HEK293 (cell line): Measurements from ENCODE around the gene YPEL4.

ENCODE experiments used
- CTCF ChIA-PET: fragments of 350-600 bp; formaldehyde crosslinking; extraction: SDS; loops from one replicate; lab custom pipeline; 2021; ENCODE audit warnings: antibody characterized with exemption; lab: Yijun Ruan, JAX
- POLR2A ChIA-PET: fragments of 300-600 bp; formaldehyde crosslinking; extraction: SDS; loops from one replicate; lab custom pipeline; 2020; ENCODE audit warnings: antibody characterized with exemption, inconsistent platforms; lab: Yijun Ruan, JAX
- H3K27ac ChIP-seq: fragments of 200-500 bp; sonication (Bioruptor generic); 2 replicates; pipeline ENCODE4 v1.5.1; 2014; ENCODE audit warnings: low read depth, low read length, control low read depth, inconsistent platforms; ENCODE audit errors: extremely low read depth
- H3K36me3 ChIP-seq, 2 experiments: fragments of 200-500 bp in 1 of 2; sonication (Bioruptor generic) in 1 of 2; 1 replicate in 1 of 2; 2 replicates in 1 of 2; pipeline ENCODE4 v1.5.1; 2014 to 2017; ENCODE audit warnings: inconsistent platforms in 2 of 2, low read length in 2 of 2; ENCODE audit not compliant: control insufficient read depth in 2 of 2, insufficient read depth in 1 of 2
- H3K4me1 ChIP-seq: fragments of 200-500 bp; sonication (Bioruptor generic); 2 replicates; pipeline ENCODE4 v1.5.1; 2014; ENCODE audit warnings: mild to moderate bottlenecking, low read length, inconsistent platforms; ENCODE audit not compliant: control insufficient read depth, insufficient read depth
- H3K4me3 ChIP-seq: 2 replicates; pipeline ENCODE4 v1.5.1; 2011; ENCODE audit warnings: low read depth, mild to moderate bottlenecking, control low read depth, low read length, moderate library complexity
- H3K9me3 ChIP-seq: fragments of 200-500 bp; sonication (Bioruptor generic); 2 replicates; pipeline ENCODE4 v1.5.1; 2014; ENCODE audit warnings: low read depth, low read length, inconsistent platforms; ENCODE audit not compliant: control insufficient read depth, insufficient read depth
- EGR2 ChIP-seq: fragments of 450-650 bp; formaldehyde crosslinking; IDR thresholded peaks from 2 replicates; pipeline ENCODE4 v1.5.1; 2016; ENCODE audit warnings: low read depth, missing biosample characterization, missing genetic modification characterization
- HOXA7 ChIP-seq: sonication (generic); formaldehyde crosslinking; IDR thresholded peaks from 2 replicates; pipeline ENCODE4 v1.8.1; 2022; ENCODE audit warnings: missing genetic modification reagents, borderline replicate concordance
- INSM2 ChIP-seq: fragments of 450-650 bp; formaldehyde crosslinking; IDR thresholded peaks from 2 replicates; pipeline ENCODE4 v1.5.1; 2016; ENCODE audit warnings: missing biosample characterization, missing genetic modification characterization
- PATZ1 ChIP-seq: fragments of 450-650 bp; formaldehyde crosslinking; IDR thresholded peaks from 2 replicates; pipeline ENCODE4 v1.5.1; 2016; ENCODE audit warnings: missing biosample characterization, missing genetic modification characterization
- ZBTB1 ChIP-seq: fragments of 450-650 bp; formaldehyde crosslinking; IDR thresholded peaks from 2 replicates; pipeline ENCODE4 v1.5.1; 2016; ENCODE audit warnings: missing biosample characterization, missing genetic modification characterization
- ZBTB26 ChIP-seq: fragments of 450-650 bp; formaldehyde crosslinking; optimal IDR thresholded peaks from 2 replicates; pipeline ENCODE3; 2016; ENCODE audit warnings: missing biosample characterization, mild to moderate bottlenecking, missing genetic modification characterization
- ZNF155 ChIP-seq: fragments of 450-650 bp; formaldehyde crosslinking; IDR thresholded peaks from 2 replicates; pipeline ENCODE4 v1.5.1; 2016; ENCODE audit warnings: missing biosample characterization, missing genetic modification characterization
- ZNF175 ChIP-seq: fragments of 450-650 bp; formaldehyde crosslinking; IDR thresholded peaks from 2 replicates; pipeline ENCODE4 v1.5.1; 2016; ENCODE audit warnings: missing biosample characterization, missing genetic modification characterization
- ZNF184 ChIP-seq: fragments of 450-650 bp; IDR thresholded peaks from 2 replicates; pipeline ENCODE4 v1.5.1; 2018; ENCODE audit warnings: missing biosample characterization, mild to moderate bottlenecking, missing genetic modification characterization
- ZNF19 ChIP-seq: fragments of 450-650 bp; formaldehyde crosslinking; IDR thresholded peaks from 2 replicates; pipeline ENCODE4; 2016; ENCODE audit warnings: missing biosample characterization, missing genetic modification characterization, low read depth
- ZNF23 ChIP-seq: fragments of 450-650 bp; formaldehyde crosslinking; IDR thresholded peaks from 2 replicates; pipeline ENCODE4 v1.5.1; 2016; ENCODE audit warnings: missing biosample characterization, missing genetic modification characterization, borderline replicate concordance
- ZNF239 ChIP-seq: fragments of 450-650 bp; formaldehyde crosslinking; IDR thresholded peaks from 2 replicates; pipeline ENCODE4 v1.5.1; 2016; ENCODE audit warnings: missing biosample characterization, missing genetic modification characterization
- ZNF354C ChIP-seq: fragments of 450-650 bp; formaldehyde crosslinking; IDR thresholded peaks from 2 replicates; pipeline ENCODE4 v1.5.1; 2016; ENCODE audit warnings: missing biosample characterization, missing genetic modification characterization, low read depth, borderline replicate concordance
- ZNF366 ChIP-seq: fragments of 450-650 bp; formaldehyde crosslinking; conservative IDR thresholded peaks from 2 replicates; pipeline ENCODE4 v1.5.1; 2016; ENCODE audit warnings: missing biosample characterization, missing genetic modification characterization
- ZNF398 ChIP-seq: fragments of 450-650 bp; formaldehyde crosslinking; IDR thresholded peaks from 2 replicates; pipeline ENCODE4 v1.5.1; 2017; ENCODE audit warnings: missing biosample characterization, missing genetic modification characterization
- ZNF433 ChIP-seq: fragments of 450-650 bp; formaldehyde crosslinking; IDR thresholded peaks from 2 replicates; pipeline ENCODE4 v1.5.1; 2016; ENCODE audit warnings: missing biosample characterization, missing genetic modification characterization, low read depth
- ZNF560 ChIP-seq: fragments of 450-650 bp; formaldehyde crosslinking; IDR thresholded peaks from 2 replicates; pipeline ENCODE4 v1.5.1; 2017; ENCODE audit warnings: missing biosample characterization, missing genetic modification characterization, borderline replicate concordance
- ZNF658 ChIP-seq: fragments of 450-650 bp; formaldehyde crosslinking; IDR thresholded peaks from 2 replicates; pipeline ENCODE4; 2016; ENCODE audit warnings: missing biosample characterization, missing genetic modification characterization

YPEL4 gene

GRCh38 chr11:57597461-57597915 is 52.2 kb downstream of the YPEL4 start, which contains the start of gene SERPING1:
Gene SERPING1, plus strand, starts transcription at chr11:57597685. Its CDS starts 586 bp downstream, at chr11:57598271.
- CTCF ChIA-PET: interaction anchor here (1.2 kb wide), 1 partner anchor 47 kb away, joined by 3 read pairs; no protein-coding TSS in a partner anchor
- H3K27ac ChIP-seq: no peak within 1 kb of the TSS
- peak within 1 kb of the TSS; percentile 26 for H3K4me3 ChIP-seq
- no peak for TF ChIP-seq ZNF366
- TF ChIP-seq INSM2: no peak
- TF ChIP-seq ZNF658 (tag by site-specific recombination): no peak
- no peak for TF ChIP-seq ZNF175
- no peak for TF ChIP-seq ZBTB1 (tag by site-specific recombination)
- TF ChIP-seq ZNF354C (tag by site-specific recombination): no peak
- TF ChIP-seq ZNF19: no peak
- TF ChIP-seq ZNF560 (tag by site-specific recombination): no peak
- TF ChIP-seq ZNF239 (tag by site-specific recombination): no peak
- TF ChIP-seq HOXA7 (CRISPR knock-in tag): no peak
- TF ChIP-seq ZNF398 (tag by site-specific recombination): no peak
- no peak for TF ChIP-seq EGR2 (tag by site-specific recombination)
- no peak for TF ChIP-seq ZBTB26
- TF ChIP-seq ZNF23 (tag by site-specific recombination): no peak
- TF ChIP-seq ZNF155 (tag by site-specific recombination): no peak
- TF ChIP-seq ZNF433 (tag by site-specific recombination): no peak
- TF ChIP-seq PATZ1 (tag by site-specific recombination): no peak
- TF ChIP-seq, all 188 proteins: peak for 0
- Histone ChIP-seq H3K9me3 (no peaks in the 10 kb centered on the region), H3K36me3 (no peaks in the 10 kb centered on the region), H3K4me1 (no peaks in the 10 kb centered on the region)
- POLR2A ChIA-PET: interaction anchor here (1.2 to 1.3 kb wide), 2 partner anchors 43 to 80 kb away, joined by 3 read pairs; no protein-coding TSS in a partner anchor

GRCh38 chr11:57596266-57596885 is 53.3 kb downstream of the YPEL4 start:
- H3K27ac ChIP-seq: no peak overlapping the region
- no peaks in the 10 kb centered on the region for H3K9me3 ChIP-seq
- H3K4me1 ChIP-seq: no peaks in the 10 kb centered on the region
- ChIA-PET POLR2A (no interaction called here), CTCF (interaction anchor here (0.6 to 2.1 kb wide), 5 partner anchors 28 to 119 kb away, joined by 3 to 8 read pairs (median 3); partner anchors contain the start of gene UBE2L6)
- no peaks in the 10 kb centered on the region for H3K36me3 ChIP-seq
- no peak for TF ChIP-seq ZNF184 (tag by site-specific recombination)
- TF ChIP-seq ZNF19: no peak
- no peak overlapping the region for H3K4me3 ChIP-seq
